Astrocyte of the cerebellum (primary cell): Measurements from ENCODE around the gene CITED1.

Experiments used
- DNase-seq: peaks from one replicate; pipeline ENCODE4 v3.0.0-alpha.2; 2011; ENCODE audit warnings: low read depth
- H3K4me3 ChIP-seq: 2 replicates; pipeline ENCODE4 v1.5.1; 2011; ENCODE audit warnings: mild to moderate bottlenecking, low read depth, low read length, moderate library complexity
- CTCF ChIP-seq: IDR thresholded peaks from 2 replicates; pipeline ENCODE4 v1.5.1; 2012; ENCODE audit warnings: low read length, low read depth, moderate library complexity, mild to moderate bottlenecking; ENCODE audit errors: missing control alignments
- in situ Hi-C: cut with HindIII; loops from 2 replicates; pipeline ENCODE4 v1.10.0; 2017; ENCODE audit warnings: low sequenced_read_pairs

CITED1 gene

GRCh38 chrX:72308209-72308565 is 2.5 kb upstream of the CITED1 start:
- no peak for TF ChIP-seq CTCF
- H3K4me3 ChIP-seq = no peak overlapping the region
- in situ Hi-C loops = no loop called here
- DNase-seq = no peak

GRCh38 chrX:72307646-72308051 is 1.9 kb upstream of the CITED1 start:
- TF ChIP-seq CTCF = no peak
- in situ Hi-C loops = no loop called here
- no peak for DNase-seq
- H3K4me3 ChIP-seq = no peak overlapping the region

- DNase-seq = peak; percentile 24
- in situ Hi-C loops = no loop called here
- H3K4me3 ChIP-seq = peak overlapping the region; percentile 38
- no peak for TF ChIP-seq CTCF
These were observed 1.3 kb upstream of the CITED1 start for GRCh38 chrX:72306851-72307645.

GRCh38 chrX:72306085-72306801 is 529 bp upstream of the CITED1 start:
- TF ChIP-seq CTCF = no peak

GRCh38 chrX:72304877-72305276 is 837 bp downstream of the CITED1 start:
- in situ Hi-C loops = no loop called here
- DNase-seq = no peak
- H3K4me3 ChIP-seq = peak overlapping the region; percentile 38
- TF ChIP-seq CTCF = no peak

More at GRCh38 chrX:72306085-72306801, 529 bp upstream of the CITED1 start:
- H3K4me3 ChIP-seq = peak overlapping the region; percentile 38
- in situ Hi-C loops = no loop called here
- no peak for DNase-seq

GRCh38 chrX:72301781-72302180 is 3.9 kb downstream of the CITED1 start:
- TF ChIP-seq CTCF = no peak
- DNase-seq = no peak
- H3K4me3 ChIP-seq = no peak overlapping the region
- in situ Hi-C loops = no loop called here
